Measurements from ENCODE around the gene NOL7.

GRCh38 chr6:13611715-13612114, 3.4 kb upstream of the NOL7 start:
- TF ChIP-seq POLR2A (IDR thresholded peaks at IDR 0.05) (no peak), CTCF (IDR thresholded peaks at IDR 0.05) (no peak)
